Measurements from ENCODE around the gene PSAPL1. TPM values are rescaled to one million over a fixed set of nuclear protein-coding genes. Genes with fewer than 3 reads are reported as not detected.

PSAPL1 gene
- total RNA-seq, 1 experiment from 2014 or later, result not detected

DNA sequence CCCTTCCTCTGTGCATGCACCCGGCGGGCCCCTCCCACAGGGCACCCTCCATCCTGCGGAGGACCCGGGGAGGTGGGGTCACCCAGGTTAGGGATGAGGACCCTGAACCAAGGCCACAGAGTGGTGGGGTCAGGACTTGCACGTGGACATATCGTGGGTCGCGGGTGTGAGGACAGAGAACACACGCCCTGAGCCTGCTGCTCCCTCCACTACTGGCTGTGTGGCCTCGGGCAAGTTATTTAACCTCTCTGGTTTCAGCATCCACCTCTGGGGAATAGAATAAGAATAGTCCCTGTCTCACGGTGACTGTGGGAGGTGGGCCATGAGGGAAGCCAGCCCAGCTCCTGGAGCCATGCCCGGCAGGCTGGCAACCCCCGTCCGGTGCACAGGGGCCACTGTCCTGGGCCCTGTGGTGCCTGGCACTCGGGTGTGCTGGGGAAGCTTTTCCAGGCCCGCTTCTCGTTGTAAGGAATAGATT is 5.1 kb downstream of the PSAPL1 start:
- CTCF ChIA-PET, result no interaction called here

DNA sequence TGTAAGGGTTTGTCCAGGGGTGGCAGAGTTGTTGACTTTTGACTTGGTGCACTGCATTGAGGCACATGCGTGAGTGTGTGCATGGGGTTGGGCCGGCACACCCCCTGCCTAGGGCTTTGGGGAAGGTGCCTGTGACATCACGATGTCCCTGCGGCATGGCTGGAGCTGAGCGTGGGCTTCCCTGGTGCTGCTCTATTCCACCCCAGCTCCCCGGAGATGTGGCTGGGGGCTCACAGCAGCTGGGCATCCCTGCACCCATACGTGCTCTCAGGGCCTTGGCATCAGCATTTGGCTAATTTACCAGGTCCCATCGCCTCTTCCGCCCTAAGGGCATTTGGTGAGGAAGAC is 5.7 kb downstream of the PSAPL1 start:
- TF ChIP-seq, protein P1, sequence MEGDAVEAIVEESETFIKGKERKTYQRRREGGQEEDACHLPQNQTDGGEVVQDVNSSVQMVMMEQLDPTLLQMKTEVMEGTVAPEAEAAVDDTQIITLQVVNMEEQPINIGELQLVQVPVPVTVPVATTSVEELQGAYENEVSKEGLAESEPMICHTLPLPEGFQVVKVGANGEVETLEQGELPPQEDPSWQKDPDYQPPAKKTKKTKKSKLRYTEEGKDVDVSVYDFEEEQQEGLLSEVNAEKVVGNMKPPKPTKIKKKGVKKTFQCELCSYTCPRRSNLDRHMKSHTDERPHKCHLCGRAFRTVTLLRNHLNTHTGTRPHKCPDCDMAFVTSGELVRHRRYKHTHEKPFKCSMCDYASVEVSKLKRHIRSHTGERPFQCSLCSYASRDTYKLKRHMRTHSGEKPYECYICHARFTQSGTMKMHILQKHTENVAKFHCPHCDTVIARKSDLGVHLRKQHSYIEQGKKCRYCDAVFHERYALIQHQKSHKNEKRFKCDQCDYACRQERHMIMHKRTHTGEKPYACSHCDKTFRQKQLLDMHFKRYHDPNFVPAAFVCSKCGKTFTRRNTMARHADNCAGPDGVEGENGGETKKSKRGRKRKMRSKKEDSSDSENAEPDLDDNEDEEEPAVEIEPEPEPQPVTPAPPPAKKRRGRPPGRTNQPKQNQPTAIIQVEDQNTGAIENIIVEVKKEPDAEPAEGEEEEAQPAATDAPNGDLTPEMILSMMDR (conservative IDR thresholded peaks at IDR 0.05; ENCODE audit: low read depth, low read length), result no peak
- no peak for TF ChIP-seq EZH2 (IDR thresholded peaks at IDR 0.05; ENCODE audit: borderline replicate concordance, low read depth, low read length, poor library complexity, severe bottlenecking)
- Histone ChIP-seq H3K9me3 (ENCODE audit: low read depth, low read length, poor library complexity, severe bottlenecking) (no peaks in the 10 kb centered on the region), H3K27me3 (replicated peaks; ENCODE audit: insufficient read depth, low read depth, low read length, poor library complexity) (no peaks in the 10 kb centered on the region), H3K27ac (ENCODE audit: low read depth, low read length, poor library complexity, severe bottlenecking) (no peak overlapping the region), H3K4me1 (ENCODE audit: insufficient read depth, low read length, poor library complexity, severe bottlenecking) (no peaks in the 10 kb centered on the region), H3K36me3 (ENCODE audit: insufficient read depth, low read length, poor library complexity, severe bottlenecking) (no peaks in the 10 kb centered on the region), H3K4me3 (ENCODE audit: low read depth, low read length, poor library complexity, severe bottlenecking) (no peak overlapping the region)
- no peak for DNase-seq (ENCODE audit: low spot score)
- ChIA-PET POLR2A (ENCODE audit: low non-redundant PET) (no interaction called here), CTCF (no interaction called here)
- intact Hi-C loops (cut with micrococcal nuclease; ENCODE audit: unreplicated experiment), result no loop called here
- no TSS peak for BruUV-seq (replicated peaks)

More for the DNA sequence above, 5.1 kb downstream of the PSAPL1 start:
- Histone ChIP-seq H3K9me3 (ENCODE audit: low read depth, low read length, poor library complexity, severe bottlenecking) (no peaks in the 10 kb centered on the region), H3K4me1 (ENCODE audit: insufficient read depth, low read length, poor library complexity, severe bottlenecking) (no peaks in the 10 kb centered on the region), H3K27ac (ENCODE audit: low read depth, low read length, poor library complexity, severe bottlenecking) (no peak overlapping the region), H3K4me3 (ENCODE audit: low read depth, low read length, poor library complexity, severe bottlenecking) (no peak overlapping the region), H3K27me3 (replicated peaks; ENCODE audit: insufficient read depth, low read depth, low read length, poor library complexity) (no peaks in the 10 kb centered on the region), H3K36me3 (ENCODE audit: insufficient read depth, low read length, poor library complexity, severe bottlenecking) (no peaks in the 10 kb centered on the region)
- intact Hi-C loops (cut with micrococcal nuclease; ENCODE audit: unreplicated experiment), result no loop called here
- DNase-seq (ENCODE audit: low spot score), result no peak
- BruUV-seq (replicated peaks), result no TSS peak
- TF ChIP-seq, protein P1 (conservative IDR thresholded peaks at IDR 0.05; ENCODE audit: low read depth, low read length), result no peak
- TF ChIP-seq EZH2 (IDR thresholded peaks at IDR 0.05; ENCODE audit: borderline replicate concordance, low read depth, low read length, poor library complexity, severe bottlenecking), result no peak
- POLR2A ChIA-PET (ENCODE audit: low non-redundant PET), result no interaction called here

DNA sequence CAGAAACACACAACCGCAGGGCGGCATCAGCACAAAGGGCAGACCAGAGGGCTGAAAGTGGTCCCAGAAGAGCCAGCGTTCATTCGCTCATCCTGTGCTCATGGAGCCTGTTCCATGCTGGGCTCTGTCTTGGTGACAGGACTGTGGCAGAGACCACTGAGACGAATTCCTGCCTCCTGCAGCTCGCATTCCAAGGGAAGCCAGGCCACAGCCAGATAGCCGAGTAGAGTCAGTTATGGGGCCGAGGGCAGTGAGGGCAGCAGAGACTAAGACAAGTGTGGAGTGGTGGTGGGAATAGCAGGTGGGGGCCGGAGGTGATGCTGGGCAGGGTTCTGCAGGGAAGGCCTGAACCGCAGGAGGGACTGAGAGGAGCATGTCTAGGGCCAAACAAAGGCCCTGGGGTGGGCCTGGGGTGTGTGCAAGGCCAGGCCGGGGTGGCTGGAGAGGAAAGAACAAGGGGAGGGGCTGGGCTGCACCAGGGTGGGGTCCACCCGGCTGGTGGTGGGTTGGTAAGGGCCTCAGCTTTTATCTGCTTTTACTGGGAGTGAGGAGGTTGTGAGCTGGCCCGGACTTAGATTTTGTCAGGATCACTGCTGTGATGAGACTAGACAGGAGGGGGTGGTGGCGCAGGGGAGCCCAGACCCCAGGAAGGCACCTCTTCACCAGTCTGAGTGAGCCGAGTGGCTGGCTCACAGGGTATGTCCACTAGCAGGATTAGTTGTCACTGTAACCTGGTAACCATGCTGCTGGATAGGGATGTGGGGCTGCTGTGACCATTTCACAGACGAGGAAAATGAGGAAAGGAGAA is 6.3 kb downstream of the PSAPL1 start:
- ChIA-PET CTCF (no interaction called here), POLR2A (ENCODE audit: low non-redundant PET) (no interaction called here)
- intact Hi-C loops (cut with micrococcal nuclease; ENCODE audit: unreplicated experiment), result no loop called here
- no peak overlapping the region for H3K27ac ChIP-seq (ENCODE audit: low read depth, low read length, poor library complexity, severe bottlenecking)
- H3K36me3 ChIP-seq (ENCODE audit: insufficient read depth, low read length, poor library complexity, severe bottlenecking), result no peaks in the 10 kb centered on the region
- H3K27me3 ChIP-seq (replicated peaks; ENCODE audit: insufficient read depth, low read depth, low read length, poor library complexity), result no peaks in the 10 kb centered on the region
- no peak for DNase-seq (ENCODE audit: low spot score)
- no peak overlapping the region for H3K4me3 ChIP-seq (ENCODE audit: low read depth, low read length, poor library complexity, severe bottlenecking)
- BruUV-seq (replicated peaks), result no TSS peak
- no peaks in the 10 kb centered on the region for H3K9me3 ChIP-seq (ENCODE audit: low read depth, low read length, poor library complexity, severe bottlenecking)
- TF ChIP-seq EZH2 (IDR thresholded peaks at IDR 0.05; ENCODE audit: borderline replicate concordance, low read depth, low read length, poor library complexity, severe bottlenecking), result no peak
- TF ChIP-seq, protein P1 (conservative IDR thresholded peaks at IDR 0.05; ENCODE audit: low read depth, low read length), result no peak
- no peaks in the 10 kb centered on the region for H3K4me1 ChIP-seq (ENCODE audit: insufficient read depth, low read length, poor library complexity, severe bottlenecking)
